ENCODE data around the gene SLC22A31.

SLC22A31 gene

DNA sequence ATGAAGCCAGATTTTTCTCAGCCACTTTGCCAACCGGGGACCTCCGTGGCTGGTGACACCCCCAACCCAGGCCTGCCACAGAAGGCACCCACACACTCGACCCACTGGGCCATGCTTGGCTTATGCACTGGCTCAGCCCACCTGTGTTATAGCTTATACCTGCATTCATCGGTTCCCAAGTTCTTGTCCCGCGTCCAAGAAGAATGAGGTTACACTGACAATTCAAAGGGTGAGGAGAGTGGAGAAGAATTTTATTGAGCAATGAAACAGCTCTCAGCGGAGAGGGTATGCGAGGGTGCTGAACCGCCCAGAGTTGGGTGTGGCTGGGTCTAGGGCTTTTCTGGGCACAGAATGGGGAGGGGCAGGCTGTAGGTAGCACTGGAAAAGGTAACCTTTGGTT is 51.0 kb downstream of the SLC22A31 start:
- no peak for DNase-seq (ENCODE audit: low read depth)
- no peak overlapping the region for H3K4me3 ChIP-seq (ENCODE audit: low read depth, low read length)
- no peak for TF ChIP-seq CTCF (conservative IDR thresholded peaks at IDR 0.05; ENCODE audit: low read depth, low read length)

DNA sequence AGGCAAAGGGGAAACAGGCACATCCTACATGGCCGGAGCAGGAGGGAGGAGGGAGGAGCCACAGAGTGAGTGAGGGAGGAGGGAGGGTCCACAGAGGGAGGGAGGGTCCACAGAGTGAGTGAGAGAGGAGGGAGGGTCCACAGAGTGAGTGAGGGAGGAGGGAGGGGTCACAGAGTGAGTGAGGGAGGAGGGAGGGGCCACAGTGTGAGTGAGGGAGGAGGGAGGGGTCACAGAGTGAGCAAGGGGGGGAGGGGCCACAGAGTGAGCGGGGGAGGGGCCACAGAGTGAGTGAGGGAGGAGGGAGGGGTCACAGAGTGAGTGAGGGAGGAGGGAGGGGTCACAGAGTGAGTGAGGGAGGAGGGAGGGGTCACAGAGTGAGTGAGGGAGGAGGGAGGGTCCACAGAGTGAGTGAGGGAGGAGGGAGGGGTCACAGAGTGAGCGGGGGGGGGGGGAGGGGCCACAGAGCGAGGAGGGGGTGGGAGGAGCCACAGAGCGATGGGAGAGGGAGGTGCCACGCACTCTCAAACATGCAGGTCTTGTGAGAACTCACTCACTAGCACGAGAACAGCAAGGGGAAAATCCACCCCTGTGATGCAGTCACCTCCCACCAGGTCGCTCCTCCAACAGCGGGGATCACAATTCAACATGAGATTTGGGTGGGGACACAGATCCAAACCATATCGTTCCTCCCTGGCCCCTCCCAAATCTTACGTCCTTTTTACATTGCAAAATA is 53.1 kb downstream of the SLC22A31 start:
- DNase-seq (ENCODE audit: low read depth): no peak
- no peak overlapping the region for H3K4me3 ChIP-seq (ENCODE audit: low read depth, low read length)
- no peak for TF ChIP-seq CTCF (conservative IDR thresholded peaks at IDR 0.05; ENCODE audit: low read depth, low read length)

DNA sequence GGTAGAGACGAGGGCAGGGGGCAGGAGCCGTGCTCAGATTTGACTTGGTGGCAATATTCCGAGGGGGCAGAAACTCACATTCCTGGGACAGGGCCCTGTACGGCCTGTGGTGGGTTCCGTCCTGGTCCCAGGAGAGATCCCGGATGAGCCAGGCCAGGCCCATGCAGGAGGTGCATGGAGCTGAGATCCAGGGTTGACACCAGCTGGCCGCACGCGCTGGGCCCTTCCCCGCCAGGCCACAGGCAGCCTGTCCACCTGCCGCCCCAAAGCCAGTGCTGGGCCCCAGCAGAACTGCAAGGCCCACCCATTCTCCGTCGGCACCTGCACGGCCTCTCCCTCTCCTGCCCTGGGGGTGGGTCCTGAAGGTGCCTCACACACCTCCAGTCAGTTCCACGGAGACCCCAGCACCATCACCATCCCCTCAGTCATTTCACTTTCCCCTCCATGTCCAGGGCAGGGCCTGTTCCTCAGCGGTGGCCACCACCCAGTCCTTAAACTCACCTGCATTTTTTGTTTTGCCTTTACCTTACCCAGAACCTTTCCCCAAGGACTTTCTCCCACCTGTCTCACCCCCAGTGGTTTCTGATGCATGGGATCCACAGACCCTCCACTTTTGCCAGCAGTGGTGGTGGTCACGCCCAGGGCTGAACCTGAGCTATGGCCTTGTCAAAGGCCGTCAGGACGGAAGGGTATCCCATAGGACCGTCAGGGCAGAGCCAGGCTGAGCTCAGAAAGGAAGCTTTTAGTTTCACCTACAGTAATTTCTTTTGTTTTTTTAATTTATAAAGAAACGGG is 53.9 kb downstream of the SLC22A31 start:
- no peak for TF ChIP-seq CTCF (conservative IDR thresholded peaks at IDR 0.05; ENCODE audit: low read depth, low read length)
- H3K4me3 ChIP-seq (ENCODE audit: low read depth, low read length): no peak overlapping the region
- no peak for DNase-seq (ENCODE audit: low read depth)
